Osteoblast (primary cell): ENCODE results near the gene PRM1. TPM values are rescaled to one million over a fixed set of nuclear protein-coding genes. Genes with fewer than 3 reads are reported as not detected.

ENCODE experiments used
- DNase-seq: peaks from one replicate; pipeline ENCODE4 v3.0.0; 2011; ENCODE audit warnings: low spot score, mixed read lengths; ENCODE audit not compliant: insufficient read length; ENCODE audit errors: missing footprints
- H2AFZ ChIP-seq: 2 replicates; pipeline ENCODE4 v1.6.0; 2011; ENCODE audit warnings: mild to moderate bottlenecking, low read length
- H3K27ac ChIP-seq: 2 replicates; pipeline ENCODE4 v1.5.1; 2011; ENCODE audit warnings: mild to moderate bottlenecking, low read depth, low read length, moderate library complexity
- H3K27me3 ChIP-seq: 2 replicates; pipeline ENCODE4 v1.6.0; 2012; ENCODE audit warnings: mild to moderate bottlenecking, control low read depth, inconsistent platforms, low read length, moderate library complexity; ENCODE audit not compliant: insufficient read depth
- H3K36me3 ChIP-seq: 2 replicates; pipeline ENCODE4 v1.5.1; 2011; ENCODE audit warnings: mild to moderate bottlenecking, low read length, control low read depth, moderate library complexity; ENCODE audit not compliant: insufficient read depth
- H3K4me1 ChIP-seq: 2 replicates; pipeline ENCODE4 v1.5.1; 2011; ENCODE audit warnings: mild to moderate bottlenecking, low read length, control low read depth, moderate library complexity; ENCODE audit not compliant: insufficient read depth
- H3K4me2 ChIP-seq: 2 replicates; pipeline ENCODE4 v1.6.0; 2011; ENCODE audit warnings: mild to moderate bottlenecking, low read length; ENCODE audit not compliant: insufficient read depth
- H3K4me3 ChIP-seq: fragments of 200-600 bp; sonication (generic); 3 replicates; pipeline ENCODE4 v1.5.1; 2012; ENCODE audit warnings: mild to moderate bottlenecking, low read length, inconsistent platforms; ENCODE audit not compliant: insufficient read depth
- H3K79me2 ChIP-seq: 2 replicates; pipeline ENCODE4 v1.6.0; 2012; ENCODE audit warnings: mild to moderate bottlenecking, low read length, control low read depth, inconsistent platforms; ENCODE audit not compliant: insufficient read depth
- H3K9me3 ChIP-seq: 2 replicates; pipeline ENCODE4 v1.5.1; 2011; ENCODE audit warnings: low read depth, low read length, control low read depth
- H4K20me1 ChIP-seq: 2 replicates; pipeline ENCODE4 v1.6.0; 2012; ENCODE audit warnings: mild to moderate bottlenecking, low read length, control low read depth; ENCODE audit not compliant: insufficient read depth
- CTCF ChIP-seq: IDR thresholded peaks from 2 replicates; pipeline ENCODE4 v1.5.1; 2011; ENCODE audit warnings: mild to moderate bottlenecking, low read depth, low read length, moderate library complexity; ENCODE audit errors: extremely low read depth
- total RNA-seq: library from RNA; depleted of rRNA; stranded (reverse); fragments of >200 nt; gene quantifications from 2 replicates; pipeline ENCODE4 v1.2.3, GENCODE V29; 2012

Gene PRM1
- total RNA-seq, 1 donor, result not detected

- no peak overlapping the region for H2AFZ ChIP-seq
- no peaks in the 10 kb centered on the region for H3K9me3 ChIP-seq
- no peaks in the 10 kb centered on the region for H3K79me2 ChIP-seq
- no peaks in the 10 kb centered on the region for H3K27me3 ChIP-seq
- H4K20me1 ChIP-seq, result peaks cover 7% of the 10 kb centered on the region
- H3K4me2 ChIP-seq, result no peak overlapping the region
- no peak for DNase-seq
- H3K4me1 ChIP-seq, result peaks cover 12% of the 10 kb centered on the region
- no peak overlapping the region for H3K4me3 ChIP-seq
- TF ChIP-seq CTCF, result no peak
- no peak overlapping the region for H3K27ac ChIP-seq
- no peaks in the 10 kb centered on the region for H3K36me3 ChIP-seq
These were observed 31.7 kb downstream of the PRM1 start for GRCh38 chr16:11249233-11250061.

- Histone ChIP-seq H3K4me1 (peaks cover 3% of the 10 kb centered on the region), H3K4me3 (no peak overlapping the region), H3K4me2 (no peak overlapping the region), H3K9me3 (no peaks in the 10 kb centered on the region), H3K36me3 (no peaks in the 10 kb centered on the region), H2AFZ (no peak overlapping the region), H3K27me3 (peaks cover 4% of the 10 kb centered on the region), H4K20me1 (no peaks in the 10 kb centered on the region), H3K79me2 (no peaks in the 10 kb centered on the region), H3K27ac (no peak overlapping the region)
- no peak for TF ChIP-seq CTCF
- no peak for DNase-seq
These were observed 33.0 kb downstream of the PRM1 start for GRCh38 chr16:11248133-11248532.

GRCh38 chr16:11245988-11246387 lies 35.1 kb downstream of the PRM1 start:
- no peak for TF ChIP-seq CTCF
- Histone ChIP-seq H4K20me1 (no peaks in the 10 kb centered on the region), H3K27ac (no peak overlapping the region), H3K36me3 (no peaks in the 10 kb centered on the region), H3K9me3 (no peaks in the 10 kb centered on the region), H3K4me3 (no peak overlapping the region), H3K4me1 (no peaks in the 10 kb centered on the region), H3K4me2 (no peak overlapping the region), H2AFZ (no peak overlapping the region), H3K79me2 (no peaks in the 10 kb centered on the region), H3K27me3 (peaks cover 4% of the 10 kb centered on the region)
- DNase-seq, result no peak

GRCh38 chr16:11245222-11245737 lies 35.9 kb downstream of the PRM1 start:
- no peak for TF ChIP-seq CTCF
- Histone ChIP-seq H3K27ac (no peak overlapping the region), H4K20me1 (no peaks in the 10 kb centered on the region), H3K4me1 (no peaks in the 10 kb centered on the region), H3K4me3 (no peak overlapping the region), H3K36me3 (no peaks in the 10 kb centered on the region), H3K79me2 (no peaks in the 10 kb centered on the region), H3K4me2 (no peak overlapping the region), H2AFZ (no peak overlapping the region), H3K27me3 (peaks cover 4% of the 10 kb centered on the region), H3K9me3 (no peaks in the 10 kb centered on the region)
- no peak for DNase-seq
